ENCODE data around the gene EFNA2.
A peak's percentile ranks its signal among the peaks of the same experiment; 100 is the strongest.

- no peak for TF ChIP-seq CTCF (IDR thresholded peaks at IDR 0.05)
- no peak for TF ChIP-seq EP300 (IDR thresholded peaks at IDR 0.05; ENCODE audit: low read depth)
- TF ChIP-seq POLR2A (IDR thresholded peaks at IDR 0.05) = no peak
- TF ChIP-seq POLR2AphosphoS5 (IDR thresholded peaks at IDR 0.05) = peak in 1 of 3 donors; percentile 40
Observed at GRCh38 chr19:1250437-1251260, 35.0 kb upstream of the EFNA2 start.
